Activated naive CD8-positive, alpha-beta T cell treated with anti-CD3 and anti-CD28 coated beads for 36 hours (primary cell): Measurements from ENCODE around the gene TREX2. TPM values are rescaled to one million over a fixed set of nuclear protein-coding genes. Genes with fewer than 3 reads are reported as not detected.

Source experiments
- DNase-seq: peaks from one replicate; pipeline ENCODE4 v3.0.0; 2021
- H3K27ac Mint-ChIP-seq: one replicate; pipeline ENCODE4 v1.8.0; 2022; ENCODE audit warnings: mild to moderate bottlenecking, moderate library complexity, mixed read lengths
- H3K27me3 Mint-ChIP-seq: one replicate; pipeline ENCODE4 v1.8.0; 2022; ENCODE audit warnings: mild to moderate bottlenecking, mixed read lengths
- H3K36me3 Mint-ChIP-seq: one replicate; pipeline ENCODE4 v1.8.0; 2021; ENCODE audit warnings: mild to moderate bottlenecking, mixed read lengths
- H3K4me1 Mint-ChIP-seq: one replicate; pipeline ENCODE4 v1.8.0; 2021; ENCODE audit warnings: mixed read lengths
- H3K4me3 Mint-ChIP-seq: one replicate; pipeline ENCODE4 v1.8.0; 2022; ENCODE audit warnings: mild to moderate bottlenecking, moderate library complexity, mixed read lengths
- H3K9me3 Mint-ChIP-seq: one replicate; pipeline ENCODE4 v1.8.0; 2022; ENCODE audit warnings: mixed read lengths
- total RNA-seq, 2 experiments: library from RNA; stranded (reverse); gene quantifications; one replicate each; pipeline ENCODE4 v1.2.3, GENCODE V29; 2021

Gene TREX2
- 1 to 10 TPM; 1.8 to 2.1 TPM for total RNA-seq

GRCh38 chrX:153445856-153446635 is at the start of gene TREX2:
TREX2 (minus strand) TSS chrX:153446056; CDS start chrX:153445430, 626 bp downstream.
- no peak within 1 kb of the TSS for H3K27ac Mint-ChIP-seq
- H3K4me1 Mint-ChIP-seq = no peaks in the 10 kb centered on the region
- no peak within 1 kb of the TSS for H3K4me3 Mint-ChIP-seq
- no peaks in the 10 kb centered on the region for H3K36me3 Mint-ChIP-seq
- DNase-seq = no peak
- H3K9me3 Mint-ChIP-seq = no peaks in the 10 kb centered on the region
- no peaks in the 10 kb centered on the region for H3K27me3 Mint-ChIP-seq

DNA sequence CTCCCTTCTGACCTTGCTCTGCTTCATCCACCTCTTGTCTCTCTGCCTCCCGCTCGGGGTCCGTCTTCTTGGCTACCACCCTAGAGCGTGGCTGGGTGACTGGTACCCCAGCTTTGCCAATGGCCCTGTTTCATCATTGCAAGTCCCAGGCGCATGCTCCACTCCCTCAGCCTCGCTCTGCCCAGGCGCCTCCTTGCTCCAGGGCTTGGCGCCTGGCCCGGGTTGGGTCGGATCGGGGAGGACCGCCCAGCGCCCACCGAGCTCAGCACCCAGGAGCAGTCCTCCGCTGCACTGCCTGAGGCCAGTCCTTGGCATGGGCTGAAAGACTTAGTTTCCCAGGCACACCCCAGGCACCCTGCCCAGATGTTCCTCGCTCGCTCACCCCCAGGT is 49.5 kb upstream of the TREX2 start:
- no peak overlapping the region for H3K4me3 Mint-ChIP-seq
- H3K27me3 Mint-ChIP-seq = peaks cover 5% of the 10 kb centered on the region

GRCh38 chrX:153494541-153495361 is 48.9 kb upstream of the TREX2 start, which contains the start of gene BGN:
BGN (plus strand) TSS chrX:153494980; CDS start chrX:153504632, 9,652 bp downstream.
- no peak within 1 kb of the TSS for H3K4me3 Mint-ChIP-seq
- DNase-seq = peak; percentile 11
- no peaks in the 10 kb centered on the region for H3K9me3 Mint-ChIP-seq
- peaks cover 5% of the 10 kb centered on the region for H3K27me3 Mint-ChIP-seq
- no peak within 1 kb of the TSS for H3K27ac Mint-ChIP-seq
- H3K36me3 Mint-ChIP-seq = no peaks in the 10 kb centered on the region
- H3K4me1 Mint-ChIP-seq = no peaks in the 10 kb centered on the region

More for the DNA sequence above, 49.5 kb upstream of the TREX2 start:
- no peak overlapping the region for H3K27ac Mint-ChIP-seq
- no peaks in the 10 kb centered on the region for H3K9me3 Mint-ChIP-seq
- H3K36me3 Mint-ChIP-seq = no peaks in the 10 kb centered on the region
- DNase-seq = no peak
- H3K4me1 Mint-ChIP-seq = no peaks in the 10 kb centered on the region

DNA sequence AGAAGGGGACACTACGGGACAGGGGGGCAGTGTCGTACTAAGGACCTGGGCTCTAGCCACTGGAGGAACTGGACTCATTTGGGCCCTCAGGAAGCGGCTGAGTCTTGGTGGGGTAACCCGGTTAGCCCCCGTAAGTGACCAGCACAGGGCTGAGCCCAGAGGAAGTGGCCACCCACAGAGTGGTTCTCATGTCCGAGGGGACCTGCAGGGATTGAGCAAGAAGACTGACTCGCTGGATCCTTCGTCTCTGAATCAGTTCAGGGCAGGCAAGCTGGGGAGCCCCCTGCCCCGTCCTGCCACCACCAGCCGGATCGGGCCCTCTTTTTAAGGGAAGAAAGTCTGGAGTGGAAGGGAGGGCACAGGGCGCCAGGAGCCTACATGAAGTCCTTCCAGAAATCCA is 48.2 kb upstream of the TREX2 start:
- no peak overlapping the region for H3K4me3 Mint-ChIP-seq
- no peak for DNase-seq

GRCh38 chrX:153493085-153493484 is 47.2 kb upstream of the TREX2 start:
- Mint-ChIP-seq H3K36me3 (no peaks in the 10 kb centered on the region), H3K27me3 (peaks cover 5% of the 10 kb centered on the region), H3K4me3 (no peak overlapping the region), H3K27ac (no peak overlapping the region), H3K4me1 (no peaks in the 10 kb centered on the region), H3K9me3 (no peaks in the 10 kb centered on the region)
- no peak for DNase-seq

More for the DNA sequence above, 48.2 kb upstream of the TREX2 start:
- no peaks in the 10 kb centered on the region for H3K9me3 Mint-ChIP-seq
- no peaks in the 10 kb centered on the region for H3K36me3 Mint-ChIP-seq
- H3K27ac Mint-ChIP-seq = no peak overlapping the region
- H3K27me3 Mint-ChIP-seq = peaks cover 5% of the 10 kb centered on the region
- H3K4me1 Mint-ChIP-seq = no peaks in the 10 kb centered on the region

DNA sequence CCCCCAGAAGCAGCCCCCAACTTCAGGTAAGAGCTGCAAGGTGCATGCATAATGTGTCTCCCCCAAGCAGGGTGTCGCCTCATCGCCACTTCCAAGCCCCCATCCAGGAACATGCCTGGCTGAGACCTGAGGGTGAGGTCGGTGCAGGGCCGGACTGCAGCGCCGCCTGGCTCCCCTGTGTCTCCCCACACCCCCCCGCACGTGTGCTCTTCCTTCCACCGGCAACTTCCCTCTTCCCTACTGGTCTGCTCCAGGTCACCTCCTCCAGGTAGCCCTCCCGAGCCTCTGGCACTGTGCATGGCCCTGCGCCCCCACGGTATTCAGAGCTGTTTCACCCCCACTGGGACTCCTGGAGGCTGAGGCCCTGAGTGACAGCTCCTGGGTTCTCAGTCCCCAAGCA is 46.7 kb upstream of the TREX2 start:
- peaks cover 5% of the 10 kb centered on the region for H3K27me3 Mint-ChIP-seq
- no peaks in the 10 kb centered on the region for H3K4me1 Mint-ChIP-seq
- no peak overlapping the region for H3K4me3 Mint-ChIP-seq
- H3K27ac Mint-ChIP-seq = no peak overlapping the region
- H3K36me3 Mint-ChIP-seq = no peaks in the 10 kb centered on the region
- no peak for DNase-seq
- no peaks in the 10 kb centered on the region for H3K9me3 Mint-ChIP-seq

GRCh38 chrX:153491918-153492317 is 46.1 kb upstream of the TREX2 start:
- Mint-ChIP-seq H3K36me3 (no peaks in the 10 kb centered on the region), H3K9me3 (no peaks in the 10 kb centered on the region), H3K27ac (no peak overlapping the region), H3K4me1 (no peaks in the 10 kb centered on the region), H3K4me3 (no peak overlapping the region), H3K27me3 (peaks cover 5% of the 10 kb centered on the region)
- DNase-seq = no peak

DNA sequence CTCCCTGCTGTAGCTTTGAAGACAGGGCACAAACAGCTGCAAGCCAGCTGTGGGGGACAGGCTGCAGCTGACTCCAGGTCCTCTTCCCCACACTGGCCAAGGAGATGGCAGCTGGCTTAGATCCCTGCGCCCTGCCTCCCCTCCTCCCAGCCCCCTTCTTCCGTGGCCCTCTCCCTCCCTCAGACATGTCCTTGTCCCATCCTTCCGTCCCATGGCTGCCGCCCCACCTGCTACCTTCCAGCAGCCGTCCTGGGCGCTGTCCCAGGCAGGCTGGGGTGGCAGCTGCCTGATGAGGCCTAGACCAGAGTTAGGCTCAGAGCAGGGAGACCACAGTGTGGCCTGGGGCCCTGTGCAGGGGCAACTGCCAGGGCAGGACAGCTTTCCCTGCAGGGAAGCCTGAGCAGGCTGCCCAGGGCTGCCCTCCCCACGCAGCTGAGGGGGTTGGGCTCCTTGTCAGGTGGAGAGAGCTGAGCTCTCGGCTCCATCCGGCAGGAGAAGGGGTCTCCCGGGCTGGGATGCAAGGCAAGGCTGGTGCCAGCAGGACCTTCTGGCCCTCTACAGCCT is 45.6 kb upstream of the TREX2 start:
- no peak overlapping the region for H3K27ac Mint-ChIP-seq
- H3K4me1 Mint-ChIP-seq = no peaks in the 10 kb centered on the region
- peaks cover 5% of the 10 kb centered on the region for H3K27me3 Mint-ChIP-seq
- H3K36me3 Mint-ChIP-seq = no peaks in the 10 kb centered on the region
- H3K4me3 Mint-ChIP-seq = no peak overlapping the region
- DNase-seq = no peak
- H3K9me3 Mint-ChIP-seq = no peaks in the 10 kb centered on the region

DNA sequence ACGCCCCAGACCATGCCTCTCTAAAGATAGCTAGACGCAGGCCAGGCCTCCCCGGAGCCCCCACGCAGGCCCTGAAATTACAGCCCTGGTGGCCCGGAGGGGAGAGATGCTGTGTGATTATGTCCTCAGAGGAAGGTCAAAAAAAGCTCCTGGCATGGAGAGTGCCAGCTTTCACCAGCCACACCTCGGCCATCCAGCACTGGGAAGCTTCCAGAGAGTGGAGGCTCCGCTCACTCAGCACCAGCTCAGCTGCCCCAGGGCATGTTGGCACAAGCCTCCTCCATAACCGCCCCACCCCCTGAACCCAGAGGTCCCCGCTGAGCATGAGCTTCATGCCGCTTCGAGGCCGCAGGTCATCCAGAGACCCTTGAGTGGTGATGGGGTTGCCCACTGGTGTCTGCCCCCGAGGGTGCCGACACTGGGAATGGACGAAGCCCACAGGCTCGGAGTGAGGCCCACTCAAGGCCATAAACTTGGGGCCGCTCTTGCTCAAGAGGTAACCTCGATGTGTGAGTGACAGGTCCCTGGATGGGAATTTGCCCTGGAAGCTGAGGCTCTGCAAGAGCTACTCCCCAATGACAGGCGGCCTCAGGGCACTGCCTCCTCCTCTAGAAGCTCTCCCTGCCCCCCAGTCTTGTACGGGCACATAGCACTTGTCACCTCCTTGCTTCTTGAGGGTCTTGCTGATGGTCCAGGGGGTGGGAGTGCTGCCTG is 44.5 kb upstream of the TREX2 start:
- no peak overlapping the region for H3K27ac Mint-ChIP-seq
- no peaks in the 10 kb centered on the region for H3K4me1 Mint-ChIP-seq
- H3K36me3 Mint-ChIP-seq = no peaks in the 10 kb centered on the region
- no peak overlapping the region for H3K4me3 Mint-ChIP-seq
- H3K27me3 Mint-ChIP-seq = peaks cover 5% of the 10 kb centered on the region
- DNase-seq = no peak
- no peaks in the 10 kb centered on the region for H3K9me3 Mint-ChIP-seq

- no peak for DNase-seq
- Mint-ChIP-seq H3K9me3 (no peaks in the 10 kb centered on the region), H3K4me3 (no peak overlapping the region), H3K27ac (no peak overlapping the region), H3K27me3 (no peaks in the 10 kb centered on the region), H3K4me1 (no peaks in the 10 kb centered on the region), H3K36me3 (no peaks in the 10 kb centered on the region)
Observed at GRCh38 chrX:153488231-153488914, 42.5 kb upstream of the TREX2 start.

GRCh38 chrX:153487590-153488071 is 41.8 kb upstream of the TREX2 start:
- H3K4me3 Mint-ChIP-seq = no peak overlapping the region
- DNase-seq = no peak
- no peak overlapping the region for H3K27ac Mint-ChIP-seq
- H3K27me3 Mint-ChIP-seq = no peaks in the 10 kb centered on the region
- no peaks in the 10 kb centered on the region for H3K36me3 Mint-ChIP-seq
- no peaks in the 10 kb centered on the region for H3K9me3 Mint-ChIP-seq
- H3K4me1 Mint-ChIP-seq = no peaks in the 10 kb centered on the region

GRCh38 chrX:153486171-153486570 is 40.3 kb upstream of the TREX2 start:
- no peaks in the 10 kb centered on the region for H3K27me3 Mint-ChIP-seq
- no peak overlapping the region for H3K27ac Mint-ChIP-seq
- DNase-seq = no peak
- H3K4me3 Mint-ChIP-seq = no peak overlapping the region
- H3K4me1 Mint-ChIP-seq = no peaks in the 10 kb centered on the region
- H3K9me3 Mint-ChIP-seq = no peaks in the 10 kb centered on the region
- H3K36me3 Mint-ChIP-seq = no peaks in the 10 kb centered on the region

DNA sequence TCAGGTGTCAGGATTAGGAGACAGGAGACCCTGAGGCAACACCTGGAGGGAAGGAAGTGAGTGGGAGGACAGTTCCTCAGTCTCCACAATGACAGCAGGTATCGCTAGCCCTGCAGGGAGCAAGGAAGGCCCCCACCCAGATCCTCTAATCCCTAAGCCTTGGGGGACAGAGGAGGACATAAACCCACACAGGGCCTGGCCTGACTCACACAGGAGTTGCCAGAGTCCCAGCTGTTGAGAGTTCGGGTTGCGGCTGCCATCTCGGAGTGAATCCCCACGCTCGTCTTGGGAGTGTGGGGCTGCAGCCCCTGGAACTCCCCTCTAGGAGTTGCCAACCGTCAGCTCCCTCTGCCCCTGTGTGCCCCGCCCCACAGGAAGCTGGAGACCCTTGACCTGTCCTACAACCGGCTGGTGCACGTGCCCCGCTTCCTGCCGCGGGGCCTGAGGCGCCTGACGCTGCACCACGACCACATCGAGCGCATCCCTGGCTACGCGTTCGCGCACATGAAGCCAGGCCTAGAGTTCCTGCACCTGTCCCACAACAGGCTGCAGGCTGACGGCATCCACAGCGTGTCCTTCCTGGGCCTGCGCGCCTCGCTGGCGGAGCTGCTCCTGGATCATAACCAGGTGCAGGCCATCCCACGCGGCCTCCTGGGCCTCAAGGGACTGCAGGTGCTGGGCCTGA is 39.7 kb upstream of the TREX2 start:
- Mint-ChIP-seq H3K27ac (no peak overlapping the region), H3K4me1 (no peaks in the 10 kb centered on the region), H3K9me3 (no peaks in the 10 kb centered on the region), H3K4me3 (no peak overlapping the region), H3K36me3 (no peaks in the 10 kb centered on the region), H3K27me3 (no peaks in the 10 kb centered on the region)
- DNase-seq = no peak
